DMS153 (cell line): ENCODE data around the gene CAPZA1.
A peak's percentile ranks its signal among the peaks of the same experiment; 100 is the strongest.

Source experiments
- DNase-seq: peaks from one replicate; lab custom pipeline; 2025; lab: John Stamatoyannopoulos, UW

The CAPZA1 gene

DNA sequence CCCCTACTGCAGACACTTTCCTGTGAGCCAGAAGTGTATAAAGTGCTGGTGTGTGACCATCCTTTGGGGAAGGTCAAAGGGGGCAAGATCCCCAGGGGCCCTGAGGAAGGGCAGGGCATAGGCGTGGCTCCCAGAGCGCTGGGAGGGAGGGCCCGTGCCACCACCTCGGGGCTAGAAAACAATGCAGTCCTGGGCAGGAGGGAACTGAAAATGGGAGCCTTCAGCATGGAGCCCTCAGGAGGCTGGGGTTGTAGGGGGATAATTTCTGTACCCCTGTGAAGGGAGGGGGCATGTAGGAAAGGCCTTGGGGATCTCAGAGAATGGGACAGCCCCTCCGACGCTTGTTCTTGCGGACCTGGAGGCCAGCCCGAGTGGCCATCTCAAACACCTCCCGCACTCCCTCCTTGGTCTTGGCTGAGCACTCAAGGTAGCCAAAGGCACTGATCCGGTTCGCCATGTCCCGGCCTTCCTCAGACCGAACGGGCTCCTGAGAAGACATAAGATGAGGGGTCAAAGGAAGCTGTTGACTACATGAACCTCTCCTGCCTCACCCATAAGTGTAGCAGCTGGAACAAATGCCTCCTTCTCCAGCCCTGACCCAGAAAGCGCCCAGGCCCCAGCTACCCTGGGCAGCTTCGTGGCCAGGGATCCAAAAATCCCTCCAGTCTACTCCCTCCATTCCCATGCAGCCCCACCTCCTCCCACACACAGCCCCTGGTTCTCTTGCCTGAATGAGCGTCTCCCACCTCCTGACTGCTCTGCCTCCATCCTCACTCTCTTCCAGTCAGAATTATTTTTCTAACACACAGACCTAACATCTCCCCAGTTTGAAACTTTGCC, 81.8 kb downstream of the CAPZA1 start:
- DNase-seq, result no peak

- DNase-seq, result no peak
Measured at GRCh38 chr1:112702067-112702395, 82.4 kb downstream of the CAPZA1 start.

DNA sequence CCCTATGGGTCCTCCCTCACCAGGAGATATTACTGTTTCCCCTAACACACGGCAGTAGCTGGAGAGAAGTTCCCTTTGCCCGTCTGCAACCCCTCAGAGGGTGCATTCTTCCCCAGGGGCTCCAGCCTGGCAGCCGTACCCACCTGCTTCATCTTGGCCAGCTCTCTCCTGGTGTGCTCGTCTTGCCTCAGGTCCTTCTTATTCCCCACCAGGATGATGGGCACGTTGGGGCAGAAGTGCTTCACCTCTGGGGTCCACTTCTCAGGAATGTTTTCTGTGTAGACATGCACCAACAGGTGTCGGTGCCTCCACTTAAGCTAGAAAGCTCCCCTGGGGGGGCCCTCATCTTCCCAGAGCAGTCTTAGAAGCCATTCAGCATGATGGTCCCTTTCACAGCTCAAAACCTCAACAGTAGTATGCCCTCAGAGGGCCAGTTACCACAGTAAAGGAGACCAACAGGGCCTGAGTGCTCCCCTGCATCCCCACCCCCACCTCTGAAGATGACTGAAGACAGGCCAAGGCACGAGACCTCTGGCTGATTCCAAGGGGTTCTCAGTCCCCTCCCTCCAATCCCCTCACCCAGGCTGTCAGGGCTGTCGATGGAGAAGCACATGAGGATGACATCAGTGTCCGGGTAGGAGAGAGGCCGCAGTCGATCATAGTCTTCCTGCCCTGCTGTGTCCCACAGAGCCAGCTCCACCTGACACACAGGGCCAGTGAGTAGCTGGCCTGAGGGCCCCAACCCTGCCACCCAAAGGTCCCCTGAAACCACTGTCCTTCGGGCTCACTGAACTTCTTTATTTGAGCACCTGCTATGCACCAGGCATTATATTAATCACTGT, 83.0 kb downstream of the CAPZA1 start:
- no peak for DNase-seq

- no peak for DNase-seq
Measured at GRCh38 chr1:112703706-112704105, 84.1 kb downstream of the CAPZA1 start.

DNA sequence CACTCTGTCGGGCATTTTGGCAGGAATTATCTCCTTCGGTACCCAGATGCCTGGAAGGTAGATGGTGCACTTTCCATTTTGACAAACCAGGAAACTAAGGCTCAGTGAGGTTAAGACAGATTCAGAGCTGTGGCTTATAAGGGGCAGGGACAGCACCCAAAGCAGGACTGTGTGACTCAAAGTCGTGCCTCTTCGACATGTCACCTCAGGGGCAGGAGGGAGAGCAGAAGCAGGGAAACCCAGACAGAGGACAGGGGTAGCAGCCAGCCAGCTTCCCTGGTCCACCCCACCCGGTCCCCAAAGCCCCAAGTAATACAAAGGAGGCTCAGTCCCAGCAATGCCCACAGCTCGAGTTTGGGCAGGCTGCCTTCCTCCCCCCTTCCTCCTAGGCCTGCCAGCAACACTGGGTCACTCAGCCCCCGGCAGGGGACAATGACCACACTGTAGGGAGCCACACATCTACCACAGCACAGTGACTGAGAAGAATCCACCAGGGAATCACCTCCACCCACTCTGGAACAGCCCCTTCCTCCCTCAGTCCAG, 84.8 kb downstream of the CAPZA1 start:
- no peak for DNase-seq

GRCh38 chr1:112704934-112705627, 85.4 kb downstream of the CAPZA1 start:
- peak; percentile 86 for DNase-seq

DNA sequence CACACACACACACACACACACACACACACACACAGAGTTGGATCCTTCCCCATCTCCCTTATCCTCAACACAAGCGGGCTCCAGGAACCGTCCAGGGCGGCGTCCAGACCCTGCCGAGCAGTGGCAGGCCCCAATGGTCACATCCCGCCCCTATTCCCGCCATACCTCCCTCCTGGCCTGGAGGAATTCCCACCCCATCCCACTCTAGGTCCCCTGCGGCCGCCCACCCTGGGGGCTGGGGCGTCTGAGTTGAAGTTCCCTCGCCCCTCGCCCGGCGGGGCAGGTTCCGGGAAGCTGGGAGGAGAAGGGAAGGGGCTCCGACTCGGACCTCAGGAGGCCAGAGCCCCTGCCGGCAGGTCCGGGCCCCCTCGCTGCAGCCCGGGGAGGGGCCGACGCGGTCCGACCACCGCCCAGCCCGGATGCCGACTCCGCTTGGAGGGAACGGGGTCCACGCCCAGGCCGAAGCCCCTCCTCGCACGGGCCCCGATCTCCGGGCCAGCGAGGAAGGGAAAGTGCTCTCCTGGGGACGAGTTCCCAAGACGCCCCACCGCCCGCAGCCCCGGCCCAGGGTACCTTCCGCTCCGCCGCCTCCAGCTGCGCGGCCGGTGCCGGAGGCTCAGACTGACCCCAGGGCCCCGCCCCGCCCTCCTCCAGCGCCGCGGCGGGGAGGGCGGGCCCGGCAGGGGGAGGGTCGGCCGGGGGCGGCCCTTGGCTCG, 87.0 kb downstream of the CAPZA1 start, which contains the start of gene RHOC:
Gene RHOC, minus strand, starts transcription at position 623 of the 716 bp plus-strand sequence. CDS start 3,328 bp downstream, outside the sequence.
- DNase-seq, result no peak

DNA sequence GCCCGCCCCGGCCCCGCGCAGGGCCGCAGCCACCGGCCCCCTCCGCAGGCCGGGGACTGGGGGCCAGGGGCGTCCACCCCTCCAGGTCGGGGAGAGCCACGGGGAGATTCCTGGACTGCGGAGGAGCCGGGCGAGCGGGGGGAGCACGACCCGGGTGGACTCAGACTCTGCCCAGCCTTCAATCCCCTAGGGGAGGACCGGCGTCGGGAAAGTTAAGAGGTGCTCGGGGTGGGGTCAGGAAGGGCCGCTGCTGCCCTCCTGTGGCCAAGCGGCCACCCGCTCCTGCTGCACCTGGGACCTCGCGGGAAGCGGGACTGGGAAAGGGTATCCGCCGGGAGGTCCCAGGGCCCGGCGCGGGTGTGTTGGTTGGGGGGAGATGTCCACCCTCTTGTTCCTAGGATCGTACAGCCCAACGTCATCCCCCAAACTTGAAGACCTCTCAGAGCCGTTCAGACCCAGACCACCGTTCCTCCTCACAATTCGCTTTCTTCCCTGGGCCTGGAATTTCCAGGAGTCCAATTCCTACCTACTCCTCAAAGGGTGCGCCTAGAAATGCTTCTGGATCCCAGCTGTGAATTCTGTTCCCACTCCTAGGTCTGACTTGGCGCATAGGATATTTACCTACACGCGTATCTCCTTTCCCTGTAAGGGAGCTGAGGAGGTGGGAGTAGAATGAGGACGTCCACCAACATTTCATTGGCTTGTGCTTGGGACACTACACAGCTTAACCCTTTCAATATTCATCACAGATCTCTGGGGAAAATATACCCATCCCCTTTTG, 87.8 kb downstream of the CAPZA1 start:
- DNase-seq, result peak; percentile 74

- no peak for DNase-seq
Measured at GRCh38 chr1:112708002-112708448, 88.4 kb downstream of the CAPZA1 start.

- no peak for DNase-seq
Measured at GRCh38 chr1:112708489-112708888, 88.9 kb downstream of the CAPZA1 start.

- DNase-seq, result no peak
Measured at GRCh38 chr1:112710159-112710558, 90.5 kb downstream of the CAPZA1 start.

DNA sequence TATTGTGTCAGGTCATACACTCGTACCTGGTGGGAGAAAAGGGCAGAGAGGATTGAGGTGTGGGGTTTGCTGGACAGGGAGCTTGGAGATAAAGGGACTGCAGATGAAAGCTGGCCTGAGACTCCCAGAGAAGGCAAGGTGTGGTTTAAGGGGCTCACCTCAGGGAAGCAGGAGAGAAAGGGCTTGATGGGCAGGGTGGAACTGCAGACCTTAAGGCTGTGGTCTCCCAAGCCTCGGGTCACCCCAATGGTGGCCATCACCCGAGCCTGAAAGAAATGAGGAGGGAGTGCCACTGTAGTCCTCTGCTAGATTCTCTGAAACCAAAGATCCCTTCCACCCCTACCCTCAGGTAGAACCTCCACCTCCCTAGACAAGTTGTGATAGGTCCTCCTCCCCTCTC, 91.0 kb downstream of the CAPZA1 start:
- DNase-seq, result no peak

GRCh38 chr1:112711041-112711440, 91.4 kb downstream of the CAPZA1 start:
- no peak for DNase-seq

GRCh38 chr1:112711670-112712069, 92.0 kb downstream of the CAPZA1 start:
- no peak for DNase-seq

DNA sequence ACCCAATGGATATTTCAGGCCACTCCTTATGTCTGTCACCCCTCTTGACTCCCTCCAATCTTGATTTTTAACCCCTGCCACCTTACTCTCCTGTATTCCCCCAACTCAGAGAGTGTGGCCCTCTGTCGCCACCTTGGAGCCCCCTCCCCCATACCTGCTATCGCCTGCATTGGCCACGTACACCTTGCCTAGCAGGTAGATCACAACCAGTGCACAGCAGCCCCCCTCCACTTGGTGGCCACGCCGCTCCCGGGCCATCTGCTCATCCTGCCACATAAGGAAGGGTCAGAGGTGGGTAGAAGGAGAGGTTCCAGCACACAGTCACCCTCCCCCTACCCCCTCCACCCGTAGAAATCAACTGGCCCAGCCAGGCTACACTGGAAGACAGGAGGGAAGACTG, 92.6 kb downstream of the CAPZA1 start:
- DNase-seq, result no peak

GRCh38 chr1:112712701-112713128, 93.1 kb downstream of the CAPZA1 start:
- no peak for DNase-seq

DNA sequence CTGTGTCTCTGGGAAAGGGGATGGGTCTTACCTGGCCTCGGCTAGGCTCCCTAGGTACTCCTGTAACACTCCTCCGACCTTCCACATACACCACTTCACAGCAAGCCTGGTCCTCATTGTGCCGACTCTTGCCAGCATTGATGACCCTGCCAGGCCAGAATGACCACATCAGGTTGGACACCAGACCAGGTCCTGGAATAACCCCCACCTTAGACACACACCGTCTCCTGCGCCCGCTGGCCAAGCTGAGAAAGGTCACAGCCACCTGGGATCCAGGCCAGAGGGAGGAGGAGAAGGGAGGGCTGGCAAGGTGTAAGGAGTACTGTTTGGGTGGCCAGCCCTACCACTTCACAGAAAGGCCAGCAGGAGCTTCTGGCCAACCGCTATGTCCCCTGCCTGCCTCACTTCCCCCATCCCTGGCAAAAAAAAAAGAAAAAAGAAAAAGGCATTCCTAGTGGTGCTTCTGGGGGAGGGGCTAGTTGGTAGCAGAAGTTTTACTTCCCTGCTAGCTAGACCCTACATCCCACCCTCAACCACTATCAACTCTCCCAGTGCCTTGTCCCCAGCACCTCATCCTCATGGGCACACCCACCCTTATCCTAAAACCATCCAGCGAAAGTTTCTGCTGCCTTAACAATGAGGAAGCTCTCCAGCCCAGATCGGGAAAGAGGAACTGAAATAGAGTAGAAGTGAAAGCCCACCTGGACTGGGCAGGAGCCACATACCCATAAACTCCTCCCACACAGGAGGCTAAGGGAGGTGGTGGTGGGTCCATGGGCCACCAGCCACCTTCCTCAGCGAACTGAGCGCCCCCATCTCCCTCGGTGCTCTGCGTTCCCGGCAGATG, 94.1 kb downstream of the CAPZA1 start:
- no peak for DNase-seq

DNA sequence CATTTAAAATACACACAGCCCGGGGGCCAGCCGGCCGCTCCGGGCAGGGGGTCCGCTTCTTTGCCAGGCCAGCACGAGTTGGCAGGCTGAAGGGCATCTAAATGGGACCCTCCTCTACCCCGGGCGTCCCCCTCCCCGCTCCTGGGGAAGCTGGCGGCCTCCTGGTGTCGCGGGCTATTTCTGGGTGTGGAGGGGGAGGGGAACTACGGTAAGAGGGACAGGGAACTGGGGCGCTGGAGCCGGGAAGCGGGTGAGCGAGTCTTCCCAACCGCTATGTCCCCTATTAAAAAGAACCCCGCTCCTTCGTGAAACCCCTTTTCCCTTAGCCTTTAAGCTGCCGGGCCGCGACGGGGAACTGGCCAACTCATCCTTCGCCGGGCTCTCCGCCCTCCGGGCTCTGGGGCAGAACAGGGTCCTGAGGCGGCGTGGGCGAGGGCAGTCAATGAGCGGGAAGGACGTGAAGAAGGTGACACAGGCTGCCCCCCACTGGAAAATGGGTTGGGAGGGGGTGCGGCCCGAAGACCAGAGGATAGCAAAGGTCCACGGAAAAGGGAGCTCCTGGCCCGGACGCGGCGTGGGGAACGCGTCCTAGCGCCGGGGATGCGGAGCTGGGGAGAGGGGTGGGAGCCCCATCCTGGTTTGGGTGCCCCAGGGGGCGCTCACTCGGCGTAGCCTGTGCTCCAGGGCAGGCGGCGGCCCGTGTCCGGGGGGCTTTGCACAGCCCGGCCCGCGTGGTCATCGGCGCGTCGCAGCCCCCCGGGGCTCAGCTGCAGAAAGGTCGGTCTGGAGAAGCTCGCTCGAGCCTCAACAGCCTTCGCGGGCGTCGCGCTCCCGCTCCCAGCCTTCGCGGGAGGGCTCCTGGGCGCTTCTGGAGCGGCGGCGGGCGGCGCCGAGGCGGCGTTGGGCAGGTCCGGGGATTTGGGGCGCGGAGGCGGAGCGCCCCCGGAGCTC, 95.0 kb downstream of the CAPZA1 start:
- no peak for DNase-seq
